ENCODE measurements around the gene LILRB5.

GRCh38 chr19:54262470-54262869, 5.4 kb upstream of the LILRB5 start:
- TF ChIP-seq CTCF (IDR thresholded peaks at IDR 0.05) = no peak
- no peak for TF ChIP-seq POLR2AphosphoS5 (IDR thresholded peaks at IDR 0.05)
- no peak for TF ChIP-seq POLR2A (IDR thresholded peaks at IDR 0.05)
